ENCODE measurements around the gene SUGP1. TPM values are rescaled to one million over a fixed set of nuclear protein-coding genes. Genes with fewer than 3 reads are reported as not detected.

SUGP1 gene
- total RNA-seq, 1 donor from 2014 or later: 59.1 TPM

DNA sequence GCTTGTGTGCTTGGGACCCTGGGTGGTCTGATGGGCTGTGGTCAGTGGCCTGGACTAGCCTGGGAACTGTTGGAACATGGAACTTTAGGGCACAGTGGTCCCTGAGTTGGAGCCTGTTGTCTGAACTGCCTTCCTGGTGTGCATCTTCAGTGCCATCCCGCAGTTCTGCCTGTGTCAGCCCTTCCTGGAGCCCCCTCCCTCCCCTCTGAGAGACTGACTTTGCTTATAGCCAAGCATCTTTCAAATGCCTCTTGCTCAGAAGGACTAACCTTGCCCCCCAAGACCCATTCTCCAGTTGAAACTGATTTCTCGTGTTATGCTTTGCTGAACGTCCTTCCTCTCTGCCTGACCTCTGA is 14.7 kb upstream of the SUGP1 start:
- Histone ChIP-seq H3K9ac (ENCODE audit: low read length) (no peak overlapping the region), H3K36me3 (ENCODE audit: insufficient read depth, low read length) (peaks cover 26% of the 10 kb centered on the region), H4K20me1 (ENCODE audit: insufficient read depth, low read length) (peaks cover 54% of the 10 kb centered on the region), H3K4me2 (ENCODE audit: low read length) (no peak overlapping the region), H3K9me3 (ENCODE audit: insufficient read depth, low read depth, low read length) (no peaks in the 10 kb centered on the region), H3K27me3 (ENCODE audit: insufficient read depth, low read length) (no peaks in the 10 kb centered on the region), H3K4me3 (ENCODE audit: insufficient read depth, low read depth, low read length) (no peak overlapping the region), H3K27ac (ENCODE audit: low read depth, low read length) (no peak overlapping the region), H3K79me2 (ENCODE audit: insufficient read depth, low read length) (peaks cover 42% of the 10 kb centered on the region), H2AFZ (ENCODE audit: low read depth, low read length) (no peak overlapping the region), H3K4me1 (ENCODE audit: insufficient read depth, low read length) (peaks cover 12% of the 10 kb centered on the region)
- Mint-ChIP-seq H3K27ac (ENCODE audit: unreplicated experiment) (no peak overlapping the region), H3K4me1 (ENCODE audit: low read depth, unreplicated experiment) (no peaks in the 10 kb centered on the region), H3K9me3 (ENCODE audit: unreplicated experiment) (no peaks in the 10 kb centered on the region), H3K36me3 (ENCODE audit: low read depth, unreplicated experiment) (peaks cover 15% of the 10 kb centered on the region), H3K27me3 (ENCODE audit: low read depth, unreplicated experiment) (no peaks in the 10 kb centered on the region), H3K4me3 (ENCODE audit: unreplicated experiment) (no peak overlapping the region)
- DNase-seq (ENCODE audit: low read depth) (no peak), FAIRE-seq (no peak)
- TF ChIP-seq, protein P1, sequence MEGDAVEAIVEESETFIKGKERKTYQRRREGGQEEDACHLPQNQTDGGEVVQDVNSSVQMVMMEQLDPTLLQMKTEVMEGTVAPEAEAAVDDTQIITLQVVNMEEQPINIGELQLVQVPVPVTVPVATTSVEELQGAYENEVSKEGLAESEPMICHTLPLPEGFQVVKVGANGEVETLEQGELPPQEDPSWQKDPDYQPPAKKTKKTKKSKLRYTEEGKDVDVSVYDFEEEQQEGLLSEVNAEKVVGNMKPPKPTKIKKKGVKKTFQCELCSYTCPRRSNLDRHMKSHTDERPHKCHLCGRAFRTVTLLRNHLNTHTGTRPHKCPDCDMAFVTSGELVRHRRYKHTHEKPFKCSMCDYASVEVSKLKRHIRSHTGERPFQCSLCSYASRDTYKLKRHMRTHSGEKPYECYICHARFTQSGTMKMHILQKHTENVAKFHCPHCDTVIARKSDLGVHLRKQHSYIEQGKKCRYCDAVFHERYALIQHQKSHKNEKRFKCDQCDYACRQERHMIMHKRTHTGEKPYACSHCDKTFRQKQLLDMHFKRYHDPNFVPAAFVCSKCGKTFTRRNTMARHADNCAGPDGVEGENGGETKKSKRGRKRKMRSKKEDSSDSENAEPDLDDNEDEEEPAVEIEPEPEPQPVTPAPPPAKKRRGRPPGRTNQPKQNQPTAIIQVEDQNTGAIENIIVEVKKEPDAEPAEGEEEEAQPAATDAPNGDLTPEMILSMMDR (IDR thresholded peaks at IDR 0.05; ENCODE audit: insufficient read depth, low read depth, low read length): no peak
- no peak for TF ChIP-seq EZH2 (IDR thresholded peaks at IDR 0.05; ENCODE audit: insufficient read depth, low read length)

GRCh38 chr19:19334063-19334988 is 14.0 kb upstream of the SUGP1 start:
- H3K36me3 Mint-ChIP-seq (ENCODE audit: low read depth, unreplicated experiment): peaks cover 15% of the 10 kb centered on the region
- TF ChIP-seq EZH2 (IDR thresholded peaks at IDR 0.05; ENCODE audit: insufficient read depth, low read length): no peak
- TF ChIP-seq, protein P1 (IDR thresholded peaks at IDR 0.05; ENCODE audit: insufficient read depth, low read depth, low read length): no peak

DNA sequence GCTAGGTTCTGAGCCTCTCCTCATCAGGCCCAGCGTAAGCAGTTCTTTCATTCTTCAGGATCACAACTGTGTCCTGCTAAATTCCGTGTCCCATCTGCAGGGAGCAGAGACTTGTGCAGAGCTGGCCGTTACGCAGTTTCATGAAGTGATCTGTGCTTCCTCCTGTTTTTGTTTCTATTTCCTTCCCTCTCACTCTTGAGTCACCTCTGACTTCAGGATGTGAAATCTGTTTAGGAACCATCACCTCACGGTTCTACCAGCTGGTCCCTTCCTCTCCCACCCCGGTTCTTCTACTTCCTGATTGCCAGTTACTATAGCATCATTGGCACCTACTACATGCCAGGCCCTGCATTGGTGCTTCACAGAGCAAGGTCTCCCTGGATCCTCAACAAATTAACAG is 8.8 kb upstream of the SUGP1 start:
- Histone ChIP-seq H3K4me2 (ENCODE audit: low read length) (no peak overlapping the region), H3K79me2 (ENCODE audit: insufficient read depth, low read length) (peaks cover 70% of the 10 kb centered on the region), H3K27me3 (ENCODE audit: insufficient read depth, low read length) (no peaks in the 10 kb centered on the region), H4K20me1 (ENCODE audit: insufficient read depth, low read length) (peaks cover 64% of the 10 kb centered on the region), H2AFZ (ENCODE audit: low read depth, low read length) (no peak overlapping the region), H3K9me3 (ENCODE audit: insufficient read depth, low read depth, low read length) (no peaks in the 10 kb centered on the region), H3K27ac (ENCODE audit: low read depth, low read length) (no peak overlapping the region), H3K4me1 (ENCODE audit: insufficient read depth, low read length) (peaks cover 1% of the 10 kb centered on the region), H3K36me3 (ENCODE audit: insufficient read depth, low read length) (peaks cover 18% of the 10 kb centered on the region), H3K9ac (ENCODE audit: low read length) (no peak overlapping the region), H3K4me3 (ENCODE audit: insufficient read depth, low read depth, low read length) (no peak overlapping the region)
- TF ChIP-seq, protein P1 (IDR thresholded peaks at IDR 0.05; ENCODE audit: insufficient read depth, low read depth, low read length): no peak
- no peak for TF ChIP-seq EZH2 (IDR thresholded peaks at IDR 0.05; ENCODE audit: insufficient read depth, low read length)
- H3K36me3 Mint-ChIP-seq (ENCODE audit: low read depth, unreplicated experiment): peaks cover 14% of the 10 kb centered on the region
- H3K4me3 Mint-ChIP-seq (ENCODE audit: unreplicated experiment): no peak overlapping the region
- DNase-seq (ENCODE audit: low read depth) (no peak), FAIRE-seq (no peak)
- no peak overlapping the region for H3K27ac Mint-ChIP-seq (ENCODE audit: unreplicated experiment)
- no peaks in the 10 kb centered on the region for H3K9me3 Mint-ChIP-seq (ENCODE audit: unreplicated experiment)
- H3K27me3 Mint-ChIP-seq (ENCODE audit: low read depth, unreplicated experiment): no peaks in the 10 kb centered on the region
- H3K4me1 Mint-ChIP-seq (ENCODE audit: low read depth, unreplicated experiment): peaks cover under 1% of the 10 kb centered on the region

More at GRCh38 chr19:19334063-19334988, 14.0 kb upstream of the SUGP1 start:
- Histone ChIP-seq H4K20me1 (ENCODE audit: insufficient read depth, low read length) (peaks cover 58% of the 10 kb centered on the region), H3K9me3 (ENCODE audit: insufficient read depth, low read depth, low read length) (no peaks in the 10 kb centered on the region), H3K27me3 (ENCODE audit: insufficient read depth, low read length) (no peaks in the 10 kb centered on the region), H3K4me1 (ENCODE audit: insufficient read depth, low read length) (peaks cover 12% of the 10 kb centered on the region), H3K9ac (ENCODE audit: low read length) (no peak overlapping the region), H2AFZ (ENCODE audit: low read depth, low read length) (no peak overlapping the region), H3K4me3 (ENCODE audit: insufficient read depth, low read depth, low read length) (no peak overlapping the region), H3K79me2 (ENCODE audit: insufficient read depth, low read length) (peaks cover 45% of the 10 kb centered on the region), H3K4me2 (ENCODE audit: low read length) (no peak overlapping the region), H3K36me3 (ENCODE audit: insufficient read depth, low read length) (peaks cover 28% of the 10 kb centered on the region), H3K27ac (ENCODE audit: low read depth, low read length) (no peak overlapping the region)
- FAIRE-seq: no peak
- H3K27ac Mint-ChIP-seq (ENCODE audit: unreplicated experiment): no peak overlapping the region
- H3K4me3 Mint-ChIP-seq (ENCODE audit: unreplicated experiment): no peak overlapping the region
- H3K27me3 Mint-ChIP-seq (ENCODE audit: low read depth, unreplicated experiment): no peaks in the 10 kb centered on the region
- no peaks in the 10 kb centered on the region for H3K9me3 Mint-ChIP-seq (ENCODE audit: unreplicated experiment)
- no peaks in the 10 kb centered on the region for H3K4me1 Mint-ChIP-seq (ENCODE audit: low read depth, unreplicated experiment)
- no peak for DNase-seq (ENCODE audit: low read depth)

Data from astrocyte (in vitro differentiated cells and primary cell).